Stimulated activated CD8-positive, alpha-beta memory T cell treated with anti-CD3 and anti-CD28 coated beads, Interleukin-15, amount 100 ng/mL, for 24 hours (primary cell): ENCODE measurements around the gene PIGN.
"Not testable (repeated sequence)": the region's sequence is repeated elsewhere in the genome, so short reads cannot be mapped to it uniquely, and the experiment has no call there.

Experiments used
- DNase-seq: peaks from one replicate; pipeline ENCODE4 v3.0.0-alpha.2; 2020; ENCODE audit warnings: low read depth

Gene PIGN

DNA sequence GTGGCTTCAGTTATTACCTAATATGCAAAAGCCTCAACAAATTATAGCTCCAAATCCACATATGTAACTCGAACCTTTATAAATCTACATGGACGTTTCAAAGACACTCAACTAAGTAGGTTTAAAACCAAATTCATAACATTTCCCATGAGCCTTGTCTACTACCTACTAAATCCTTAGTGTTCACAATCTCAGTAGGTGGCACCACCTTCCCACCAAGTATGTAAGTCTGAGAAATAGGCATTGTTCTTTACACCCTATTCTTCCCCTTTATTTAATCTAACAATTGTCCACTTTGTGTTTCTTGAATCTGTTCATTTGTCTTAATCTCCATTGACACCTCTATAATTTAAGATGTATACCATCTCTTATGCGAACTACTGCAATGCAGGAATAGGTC, 4.6 kb downstream of the PIGN start:
- DNase-seq, result no peak

- no peak for DNase-seq
These were observed 7.6 kb downstream of the PIGN start for GRCh38 chr18:62179213-62179612.

DNA sequence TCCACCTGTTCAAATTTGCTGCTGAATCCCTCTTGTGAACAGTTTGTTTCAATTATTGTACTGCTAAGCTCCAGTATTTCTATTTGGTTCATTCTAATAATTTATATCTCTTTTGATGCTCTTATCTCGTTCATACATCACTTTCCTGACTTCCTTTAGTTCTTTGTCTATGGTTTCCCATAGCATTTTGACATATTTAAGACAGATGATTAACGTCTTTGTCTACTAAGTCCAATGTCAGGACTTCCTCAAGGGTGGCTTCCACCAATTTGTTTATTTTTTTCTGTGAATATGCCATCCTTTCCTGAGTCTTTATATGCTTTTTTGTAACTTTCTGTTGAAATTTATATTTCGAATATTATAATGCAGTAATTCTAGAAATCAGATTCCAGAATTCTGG, 9.6 kb downstream of the PIGN start:
- DNase-seq, result no peak

DNA sequence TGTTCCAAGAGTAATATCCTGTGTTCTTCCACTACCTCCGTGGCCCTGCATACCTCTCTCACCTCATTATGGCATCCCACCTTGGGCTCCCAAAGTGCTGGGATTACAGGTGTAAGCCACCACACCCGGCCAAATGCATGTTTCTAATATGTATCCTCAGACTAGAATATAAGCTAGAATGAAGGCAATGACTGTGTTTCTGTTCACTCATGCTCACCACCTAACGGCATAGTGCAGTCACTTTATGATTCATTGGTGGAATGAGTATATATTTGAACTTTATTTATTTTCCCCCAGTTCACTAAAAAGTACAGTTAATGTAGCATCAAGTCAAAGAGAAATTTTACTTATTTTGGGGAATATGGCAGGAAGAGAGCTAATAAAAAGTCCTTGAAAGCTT, 11.3 kb downstream of the PIGN start:
- DNase-seq, result no peak

- DNase-seq, result no peak
These were observed 14.6 kb downstream of the PIGN start for GRCh38 chr18:62172298-62172697.

GRCh38 chr18:62170857-62171256, 16.0 kb downstream of the PIGN start:
- DNase-seq, result no peak

GRCh38 chr18:62166524-62166923, 20.3 kb downstream of the PIGN start:
- DNase-seq, result not testable (repeated sequence)

DNA sequence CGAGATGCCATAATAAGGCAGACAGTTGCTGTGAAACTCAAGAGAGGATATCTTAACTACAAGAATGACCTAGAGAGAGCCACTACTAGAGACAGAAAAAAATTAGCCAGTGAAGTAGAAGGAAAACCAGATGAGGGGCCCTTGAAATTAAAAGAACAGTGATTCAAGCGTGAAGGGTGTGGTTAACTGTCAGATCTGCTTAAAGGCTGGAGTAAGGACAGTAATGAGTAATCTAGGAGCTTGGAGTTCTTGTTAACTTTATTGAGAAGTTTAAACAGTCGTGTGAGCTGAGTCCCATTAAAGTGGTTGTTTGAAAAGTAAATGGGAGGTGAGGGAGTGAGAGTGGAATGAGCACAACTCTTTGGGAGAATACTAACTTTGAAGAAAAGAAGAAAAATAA, 21.3 kb downstream of the PIGN start:
- no peak for DNase-seq

DNA sequence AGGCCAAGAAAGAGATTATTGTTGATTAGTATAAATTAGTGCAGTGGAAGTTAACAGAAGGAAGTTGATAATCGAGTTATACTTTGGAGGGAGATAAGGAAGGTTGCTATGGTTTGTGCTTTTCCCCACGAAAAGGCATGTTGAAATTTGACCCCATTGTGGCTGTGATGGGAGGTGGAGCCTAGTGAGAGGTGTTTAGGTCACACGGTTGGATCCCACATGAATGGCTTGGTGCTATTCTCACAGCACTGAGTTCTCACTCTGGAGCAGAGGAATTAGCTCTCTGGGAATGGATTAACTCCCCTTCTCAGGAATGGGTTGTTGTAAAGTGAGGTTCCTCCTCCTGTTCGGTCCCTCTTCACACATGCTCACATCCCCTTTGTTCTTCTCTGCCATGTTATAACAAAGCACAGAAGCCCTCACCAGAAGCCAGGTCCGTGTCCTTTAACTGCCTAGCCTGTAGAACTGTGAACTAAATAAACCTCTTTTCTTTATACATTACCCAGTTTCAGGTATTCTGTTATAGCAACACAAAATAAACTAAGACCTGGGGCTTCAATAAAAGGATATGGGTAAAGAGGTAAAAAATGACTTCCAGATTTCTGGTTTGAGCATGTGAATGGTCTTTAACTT, 21.9 kb downstream of the PIGN start:
- no peak for DNase-seq

DNA sequence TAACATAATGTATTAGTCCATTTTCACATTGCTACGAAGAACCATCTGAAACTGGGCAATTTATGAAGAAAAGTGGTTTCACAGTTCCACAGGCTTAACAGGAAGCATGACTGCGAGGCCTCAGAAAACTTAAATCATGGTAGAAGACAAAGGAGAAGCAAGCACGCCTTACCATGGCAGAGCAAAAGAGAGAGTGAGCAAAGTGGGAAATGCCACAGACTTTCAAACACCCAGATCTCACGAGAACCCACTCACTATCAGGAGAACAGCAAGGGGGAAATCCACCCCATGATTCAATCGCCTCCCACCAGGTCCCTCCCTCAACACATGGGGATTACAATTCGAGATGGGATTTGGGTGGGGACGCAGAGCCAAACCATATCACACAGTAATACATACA, 22.5 kb downstream of the PIGN start:
- no peak for DNase-seq

GRCh38 chr18:62157843-62158242, 29.0 kb downstream of the PIGN start:
- no peak for DNase-seq

- DNase-seq, result no peak
These were observed 34.0 kb downstream of the PIGN start for GRCh38 chr18:62152844-62153243.

- DNase-seq, result no peak
These were observed 35.6 kb downstream of the PIGN start for GRCh38 chr18:62151068-62151771.

GRCh38 chr18:62144338-62144737, 42.5 kb downstream of the PIGN start:
- no peak for DNase-seq

DNA sequence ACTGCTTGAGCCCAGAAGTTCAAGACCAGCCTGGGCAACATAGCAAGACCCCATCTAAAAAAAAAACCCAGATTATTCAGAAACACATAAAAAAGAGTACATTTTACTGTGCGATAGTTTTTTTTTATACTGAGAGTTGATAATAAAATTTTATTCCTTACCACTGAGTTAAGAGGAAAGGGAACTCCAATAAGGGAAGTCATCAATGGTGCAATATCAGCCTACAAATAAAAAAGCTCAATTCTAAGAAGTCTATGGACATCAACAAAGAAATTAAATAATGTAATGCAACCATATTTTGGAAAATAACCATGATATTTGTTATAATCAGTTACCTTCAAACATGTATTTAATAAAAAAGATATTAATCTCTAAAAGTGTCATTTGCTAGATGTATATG, 46.6 kb downstream of the PIGN start:
- no peak for DNase-seq

- DNase-seq, result no peak
These were observed 48.2 kb downstream of the PIGN start for GRCh38 chr18:62138461-62139235.

GRCh38 chr18:62131301-62131909, 55.5 kb downstream of the PIGN start:
- DNase-seq, result no peak

GRCh38 chr18:62128157-62128556, 58.7 kb downstream of the PIGN start:
- no peak for DNase-seq

- no peak for DNase-seq
These were observed 60.1 kb downstream of the PIGN start for GRCh38 chr18:62126737-62127136.

GRCh38 chr18:62125702-62126101, 61.2 kb downstream of the PIGN start:
- no peak for DNase-seq

GRCh38 chr18:62122330-62122729, 64.5 kb downstream of the PIGN start:
- DNase-seq, result no peak

- DNase-seq, result no peak
These were observed 67.0 kb downstream of the PIGN start for GRCh38 chr18:62119884-62120283.

GRCh38 chr18:62118328-62118727, 68.5 kb downstream of the PIGN start:
- no peak for DNase-seq
